NCI-H128 (cell line): Measurements from ENCODE around the gene UBTD1.
"Not testable (repeated sequence)": the region's sequence is repeated elsewhere in the genome, so short reads cannot be mapped to it uniquely, and the experiment has no call there.

Experiments
- DNase-seq: peaks from one replicate; lab custom pipeline; 2025; ENCODE audit not compliant: unreplicated experiment; lab: John Stamatoyannopoulos, UW

Gene UBTD1

DNA sequence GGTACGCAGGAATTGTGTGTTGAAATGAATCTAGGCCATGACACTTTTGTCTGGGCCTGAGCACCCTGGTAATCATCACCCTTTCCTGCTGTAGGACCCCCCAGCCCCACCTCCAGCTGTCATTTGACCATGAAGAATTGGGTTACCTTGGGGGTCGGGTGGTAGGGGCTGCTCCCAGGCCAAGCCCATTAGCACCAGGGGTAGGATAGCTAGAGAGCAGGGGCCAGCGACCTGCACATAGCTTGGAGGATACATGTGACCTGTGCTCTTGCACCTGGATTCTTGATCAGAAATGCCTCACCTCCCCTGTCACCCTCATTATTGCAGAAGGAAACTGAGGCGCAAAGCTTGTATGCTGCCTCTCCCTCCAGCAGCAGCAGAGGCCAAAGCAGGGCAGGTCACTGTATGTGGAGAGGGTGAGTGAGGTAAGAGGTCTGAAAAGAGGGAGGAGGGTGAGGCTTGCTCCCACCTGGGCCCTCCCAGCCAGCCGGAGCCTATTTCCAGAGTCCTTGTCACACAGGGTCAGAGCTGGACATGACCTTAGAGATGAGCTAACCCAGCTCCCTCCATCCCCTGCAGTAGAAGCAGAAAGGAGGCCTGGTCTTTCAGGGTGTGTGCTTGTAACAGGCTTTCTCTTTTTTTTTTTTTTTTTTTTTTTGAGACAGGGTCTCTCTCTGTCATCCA, 38.6 kb downstream of the UBTD1 start:
- no peak for DNase-seq

GRCh38 chr10:97538411-97538810, 39.7 kb downstream of the UBTD1 start:
- DNase-seq, result no peak

DNA sequence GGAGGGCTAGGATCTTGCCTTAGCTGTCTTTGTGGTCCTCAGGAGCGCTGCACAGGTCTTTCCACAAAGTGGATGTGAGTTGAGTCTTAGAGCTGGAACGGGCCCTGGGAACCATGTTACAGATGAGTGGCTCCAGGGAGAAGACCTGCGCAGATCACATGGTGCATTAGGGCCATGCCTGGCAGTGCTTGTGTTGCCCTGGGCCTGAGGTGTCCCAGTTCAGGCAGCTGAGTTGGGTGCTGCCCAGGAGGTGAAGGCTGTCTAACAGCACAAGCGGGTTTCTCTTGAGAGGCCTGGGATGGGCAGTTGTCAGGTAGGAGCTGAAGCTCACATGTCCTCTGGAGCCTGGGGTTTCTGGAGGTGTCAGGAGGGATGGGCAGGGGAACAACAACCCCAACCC, 40.1 kb downstream of the UBTD1 start:
- DNase-seq, result no peak

GRCh38 chr10:97539523-97540200, 40.9 kb downstream of the UBTD1 start:
- no peak for DNase-seq

DNA sequence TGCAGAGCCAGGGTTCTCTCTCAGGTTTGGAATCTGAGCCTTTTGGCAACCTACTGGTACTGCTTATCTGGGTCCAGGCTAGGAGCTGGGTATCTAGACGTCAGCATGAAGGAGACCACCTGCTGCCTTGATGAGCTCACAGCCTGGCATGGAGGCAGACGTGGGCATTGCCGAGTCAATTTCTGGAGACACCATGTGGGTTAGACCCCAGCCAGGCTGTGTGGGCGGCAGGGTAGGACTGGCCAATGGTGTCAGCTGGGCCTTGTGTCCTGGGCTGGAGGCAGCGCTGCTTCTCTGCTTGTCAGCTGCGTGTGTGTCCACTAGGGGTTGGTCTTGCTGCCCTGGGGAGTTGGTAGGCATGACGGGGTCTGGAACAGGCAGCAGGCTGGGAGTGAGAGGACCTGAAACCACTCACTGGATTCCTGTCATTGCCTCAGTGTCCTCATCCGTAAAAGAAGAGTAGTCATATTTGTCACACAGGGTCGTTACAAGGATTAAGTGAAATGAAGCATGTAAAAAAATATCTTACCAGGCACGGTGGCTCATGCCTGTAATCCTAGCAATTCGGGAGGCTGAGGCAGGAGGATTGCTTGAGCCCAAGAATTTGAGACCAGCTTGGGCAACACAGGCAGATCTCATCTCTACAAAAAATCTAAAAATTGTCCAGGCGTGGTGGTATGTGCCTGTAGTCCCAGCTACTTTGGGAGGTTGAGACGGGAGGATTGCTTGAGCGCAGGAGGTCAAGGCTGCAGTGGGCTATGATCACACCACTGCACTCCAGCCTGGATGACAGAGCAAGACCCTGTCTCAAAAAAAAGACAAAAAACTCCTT, 42.2 kb downstream of the UBTD1 start:
- DNase-seq, result no peak

- no peak for DNase-seq
Measured at GRCh38 chr10:97542169-97543024, 43.7 kb downstream of the UBTD1 start.

GRCh38 chr10:97543025-97543546, 44.4 kb downstream of the UBTD1 start:
- no peak for DNase-seq

DNA sequence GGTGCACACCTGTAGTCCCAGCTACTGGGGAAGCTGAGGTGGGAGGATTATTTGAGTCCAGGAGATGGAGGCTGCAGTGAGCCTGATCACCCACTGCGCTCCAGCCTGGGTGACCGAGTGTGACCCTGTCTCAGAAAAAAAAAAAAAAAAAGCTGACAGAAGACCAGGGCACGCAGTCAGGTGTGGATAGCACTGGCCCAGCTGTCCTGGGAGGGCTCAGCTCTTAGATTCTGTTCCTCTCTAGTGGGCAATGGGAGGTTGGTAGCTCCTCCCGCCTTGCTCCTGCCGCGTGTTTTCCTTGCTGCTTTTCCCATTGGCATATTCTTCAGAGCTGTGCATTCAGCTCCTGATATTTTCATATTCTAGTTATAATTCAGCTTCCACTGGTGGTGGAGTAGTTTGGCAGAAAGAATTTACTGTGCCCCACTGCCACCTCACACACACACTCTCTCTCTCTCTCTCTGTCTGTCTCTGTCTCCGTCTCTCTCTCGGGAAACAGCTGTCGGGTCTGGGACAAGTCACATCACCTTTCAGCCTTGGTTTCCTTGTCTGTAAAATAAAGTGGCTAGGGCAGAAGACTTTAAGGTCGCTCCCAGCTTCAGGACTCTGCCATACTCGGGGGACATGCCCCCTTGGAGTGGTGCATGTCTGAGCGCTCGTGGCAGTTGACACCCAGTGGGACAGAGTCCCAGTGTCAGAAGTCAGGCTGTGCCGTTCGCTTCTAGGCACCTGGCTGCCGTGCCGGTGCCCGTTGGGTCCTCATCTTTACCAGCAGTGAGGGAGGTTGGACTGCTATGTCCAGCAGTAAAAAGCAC, 47.9 kb downstream of the UBTD1 start:
- DNase-seq, result no peak

DNA sequence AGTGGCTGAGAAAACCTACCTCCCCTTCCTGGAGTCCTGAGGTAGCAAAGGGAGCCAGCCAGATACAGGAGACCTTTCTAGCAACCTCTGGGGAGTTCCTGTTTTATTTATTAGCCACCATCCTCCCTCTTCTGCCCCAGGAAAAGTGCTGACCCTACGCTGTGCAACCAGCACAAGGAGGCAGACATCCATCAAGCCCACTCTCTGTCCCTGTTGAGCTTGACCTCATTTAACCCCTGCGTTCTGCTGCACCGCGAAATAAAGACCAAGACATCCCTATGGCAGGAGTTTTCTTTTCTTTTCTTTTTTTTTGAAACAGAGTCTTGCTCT, 48.5 kb downstream of the UBTD1 start:
- DNase-seq, result no peak

- DNase-seq, result no peak
Measured at GRCh38 chr10:97547962-97548361, 49.2 kb downstream of the UBTD1 start.

DNA sequence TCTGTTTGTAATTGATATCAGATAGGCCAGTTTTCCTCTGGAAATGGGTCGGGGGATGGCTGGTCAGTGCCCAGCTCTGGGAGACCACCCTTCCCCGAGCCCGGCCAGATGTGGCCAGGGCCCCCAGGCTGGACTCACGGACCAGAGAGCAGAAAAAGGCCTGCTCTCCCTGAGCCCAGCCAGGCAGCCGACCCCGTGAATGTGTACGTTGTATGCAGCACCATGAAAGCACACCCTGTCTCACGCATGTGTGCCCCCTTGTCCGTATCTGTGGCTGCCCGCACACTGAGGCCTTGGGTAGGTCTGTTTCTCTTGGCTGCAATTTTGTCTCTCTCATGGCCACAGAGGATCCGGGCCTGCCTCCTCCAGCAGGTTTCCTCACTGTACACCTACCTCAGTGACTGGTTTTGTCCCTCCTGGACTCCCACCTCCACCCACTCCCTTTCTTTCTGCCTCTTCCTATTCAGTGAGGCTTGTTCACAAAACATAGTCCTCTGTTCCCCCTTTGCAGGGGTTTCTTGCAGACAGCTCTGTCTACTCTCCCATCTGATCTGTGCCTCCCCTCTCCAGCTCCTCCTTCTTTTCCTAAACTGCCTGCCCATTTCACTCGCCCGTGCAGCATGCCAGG, 50.2 kb downstream of the UBTD1 start:
- DNase-seq, result no peak

DNA sequence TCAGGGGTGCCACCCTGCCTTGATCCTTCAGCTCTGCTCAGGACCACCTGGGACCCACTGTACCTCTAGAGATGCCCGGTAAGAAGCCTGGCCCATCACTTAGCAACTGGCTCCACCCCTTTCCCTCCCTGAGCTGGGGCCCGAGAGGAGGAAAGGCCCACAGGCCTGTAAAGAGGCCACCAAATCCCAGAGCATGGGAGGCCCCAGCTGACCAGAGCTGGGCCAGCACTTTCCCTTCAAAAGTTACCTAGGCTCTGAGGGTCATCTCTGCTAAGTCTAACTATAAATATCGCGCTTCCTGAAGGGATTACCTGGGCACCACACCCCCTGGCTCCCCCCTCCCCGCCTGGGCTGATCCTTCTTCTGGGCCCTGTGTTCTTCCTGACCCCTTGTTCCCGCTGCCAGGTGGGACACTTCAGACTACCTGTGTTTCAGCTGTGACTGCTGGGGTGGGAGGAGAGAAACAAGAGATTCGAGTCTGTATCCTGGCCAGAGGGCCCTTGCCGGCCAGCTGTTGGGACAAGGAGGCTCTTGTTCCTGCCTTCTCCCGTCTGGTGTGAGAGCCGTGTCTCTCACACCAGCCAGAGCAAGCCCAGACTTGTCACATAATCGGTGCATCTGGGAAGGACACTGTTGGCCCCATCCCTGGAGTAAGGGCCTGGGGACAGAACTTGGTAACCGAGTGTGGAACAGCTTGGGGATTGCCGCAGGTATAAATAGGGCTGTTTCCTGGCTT, 51.0 kb downstream of the UBTD1 start:
- DNase-seq, result no peak

DNA sequence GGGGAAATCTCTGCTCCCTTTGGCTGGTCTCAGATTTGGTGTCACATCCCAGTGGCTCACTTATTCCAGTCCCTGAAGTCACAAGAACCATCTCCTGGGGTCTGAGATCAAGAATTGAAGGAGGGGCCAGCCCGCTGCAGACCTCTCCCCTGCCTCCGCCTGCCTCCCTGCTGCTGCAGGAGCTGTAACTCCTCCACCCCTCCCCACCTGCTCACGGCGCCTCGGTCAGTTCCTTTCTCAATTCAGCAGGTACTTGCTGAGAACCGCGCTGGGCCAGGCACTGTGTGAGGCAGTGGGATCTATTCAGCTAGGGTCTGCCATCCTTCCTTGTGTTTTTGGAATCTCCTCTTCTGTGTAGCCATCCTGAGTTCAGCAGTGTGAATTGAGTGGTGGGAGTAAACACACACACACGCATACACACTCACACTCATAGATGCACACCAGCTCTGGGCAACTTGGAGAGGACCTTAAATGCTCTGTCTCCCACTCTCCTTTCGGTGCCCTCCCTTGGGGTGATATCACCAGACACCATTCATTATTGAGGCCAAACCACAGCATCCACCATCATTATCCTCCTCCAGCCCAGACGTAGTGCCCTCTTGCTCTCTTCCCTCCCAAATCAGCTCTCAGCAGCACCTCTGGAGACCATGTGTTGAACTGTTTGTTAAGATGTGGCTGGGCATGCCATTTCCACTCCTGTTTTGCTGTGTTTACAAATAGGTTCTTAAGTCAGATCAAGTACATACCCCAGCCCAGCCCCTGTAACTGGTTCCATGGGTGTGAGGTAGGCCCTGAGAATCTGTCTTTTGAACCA, 51.8 kb downstream of the UBTD1 start:
- DNase-seq, result no peak

GRCh38 chr10:97551271-97551670, 52.5 kb downstream of the UBTD1 start:
- DNase-seq, result no peak

- DNase-seq, result no peak
Measured at GRCh38 chr10:97553575-97554031, 54.9 kb downstream of the UBTD1 start.

GRCh38 chr10:97554336-97554735, 55.6 kb downstream of the UBTD1 start:
- DNase-seq, result not testable (repeated sequence)

DNA sequence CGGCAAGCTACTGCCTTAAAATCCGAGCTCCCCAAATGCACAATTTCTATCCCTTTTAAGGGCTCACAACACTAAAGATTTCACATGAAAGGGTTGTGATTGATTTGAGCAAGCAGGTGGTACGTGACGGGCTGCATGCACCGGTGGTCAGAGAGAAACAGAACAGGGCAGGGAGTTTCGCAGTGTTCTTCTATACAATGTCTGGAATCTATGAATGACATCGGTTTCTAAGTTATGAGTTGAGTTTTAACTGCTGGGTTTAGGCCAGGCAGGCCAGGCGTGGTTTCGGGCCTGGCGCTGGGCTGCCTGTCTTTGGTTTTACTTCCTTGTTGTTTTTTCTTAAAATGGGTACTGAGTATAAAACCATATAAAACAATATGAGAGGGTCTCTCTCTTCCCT, 56.8 kb downstream of the UBTD1 start:
- DNase-seq, result not testable (repeated sequence)
